ENCODE results near the gene ERGIC1.

Gene ERGIC1

GRCh38 chr5:172828911-172829431 lies 5.1 kb upstream of the ERGIC1 start:
- DNase-seq (ENCODE audit: low spot score): no peak

- no peak for DNase-seq (ENCODE audit: low spot score)
These were observed 3.7 kb upstream of the ERGIC1 start for GRCh38 chr5:172830275-172830799.

- DNase-seq (ENCODE audit: low spot score): no peak
These were observed 3.0 kb upstream of the ERGIC1 start for GRCh38 chr5:172830876-172831662.

- DNase-seq (ENCODE audit: low spot score): no peak
These were observed 1.4 kb upstream of the ERGIC1 start for GRCh38 chr5:172832383-172833315.

- no peak for DNase-seq (ENCODE audit: low spot score)
These were observed 722 bp upstream of the ERGIC1 start for GRCh38 chr5:172833372-172833685.

- DNase-seq (ENCODE audit: low spot score): peak; percentile 68
These were observed 601 bp downstream of the ERGIC1 start for GRCh38 chr5:172834415-172835289.

GRCh38 chr5:172835290-172835993 lies 1.4 kb downstream of the ERGIC1 start:
- DNase-seq (ENCODE audit: low spot score): peak; percentile 85

GRCh38 chr5:172835994-172836356 lies 1.9 kb downstream of the ERGIC1 start:
- DNase-seq (ENCODE audit: low spot score): no peak

- peak; percentile 97 for DNase-seq (ENCODE audit: low spot score)
These were observed 3.6 kb downstream of the ERGIC1 start for GRCh38 chr5:172837640-172838039.

GRCh38 chr5:172838151-172838875 lies 4.3 kb downstream of the ERGIC1 start:
- DNase-seq (ENCODE audit: low spot score): no peak

GRCh38 chr5:172839669-172840431 lies 5.8 kb downstream of the ERGIC1 start:
- DNase-seq (ENCODE audit: low spot score): no peak

GRCh38 chr5:172840432-172841154 lies 6.5 kb downstream of the ERGIC1 start:
- DNase-seq (ENCODE audit: low spot score): no peak

GRCh38 chr5:172841256-172841655 lies 7.2 kb downstream of the ERGIC1 start:
- no peak for DNase-seq (ENCODE audit: low spot score)

GRCh38 chr5:172843825-172844576 lies 9.9 kb downstream of the ERGIC1 start:
- no peak for DNase-seq (ENCODE audit: low spot score)

- DNase-seq (ENCODE audit: low spot score): no peak
These were observed 10.5 kb downstream of the ERGIC1 start for GRCh38 chr5:172844577-172844838.

- no peak for DNase-seq (ENCODE audit: low spot score)
These were observed 11.1 kb downstream of the ERGIC1 start for GRCh38 chr5:172845154-172845553.

- DNase-seq (ENCODE audit: low spot score): no peak
These were observed 11.5 kb downstream of the ERGIC1 start for GRCh38 chr5:172845576-172845975.

GRCh38 chr5:172846249-172846648 lies 12.2 kb downstream of the ERGIC1 start:
- no peak for DNase-seq (ENCODE audit: low spot score)

GRCh38 chr5:172846677-172847076 lies 12.6 kb downstream of the ERGIC1 start:
- no peak for DNase-seq (ENCODE audit: low spot score)
